HG03175 (cell line): Measurements from ENCODE around the gene KIT.

Experiments
- ATAC-seq: cut with Tn5 transposase; IDR thresholded peaks from one replicate; pipeline ENCODE4 v1.9.1; 2021; ENCODE audit warnings: mild to moderate bottlenecking, moderate library complexity; ENCODE audit not compliant: unreplicated experiment

The KIT gene

DNA sequence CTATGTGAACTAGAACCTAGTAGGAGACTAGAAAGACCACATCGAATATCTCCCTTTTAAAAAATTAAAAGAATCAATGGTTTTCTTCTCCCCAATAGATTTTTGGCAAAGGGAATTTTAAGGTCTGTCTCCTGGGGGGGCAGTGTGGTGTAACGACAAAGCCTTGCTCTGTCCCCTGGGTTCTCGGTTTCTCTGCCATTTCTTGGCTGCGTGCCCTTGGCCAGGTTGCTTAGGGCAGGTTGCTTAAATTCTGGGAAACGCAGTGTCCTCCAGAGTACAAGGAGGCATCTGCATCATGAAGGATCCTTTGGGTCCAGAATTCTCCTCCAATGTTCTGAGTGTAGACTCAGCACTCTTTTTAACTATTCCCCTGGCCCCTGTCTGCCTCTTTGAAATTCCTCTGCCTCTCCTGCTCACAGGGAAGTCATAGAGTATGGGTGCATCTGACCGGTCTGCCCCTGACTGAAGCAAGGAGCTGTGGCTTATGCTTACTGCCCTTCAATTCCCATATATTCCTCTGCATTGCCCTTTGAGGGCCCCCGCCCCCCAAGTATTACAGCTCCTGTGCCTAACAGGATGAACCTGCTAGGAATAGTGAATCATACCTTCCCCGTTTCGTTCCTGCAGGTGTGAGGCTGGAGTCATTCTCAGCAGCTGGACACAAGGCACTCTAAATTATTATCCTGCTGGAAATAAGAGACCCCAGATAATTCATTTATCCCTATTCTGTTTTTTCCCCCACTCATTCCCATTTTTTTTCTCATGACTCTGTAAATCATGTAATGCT, 2.2 kb downstream of the KIT start:
- no peak for ATAC-seq

DNA sequence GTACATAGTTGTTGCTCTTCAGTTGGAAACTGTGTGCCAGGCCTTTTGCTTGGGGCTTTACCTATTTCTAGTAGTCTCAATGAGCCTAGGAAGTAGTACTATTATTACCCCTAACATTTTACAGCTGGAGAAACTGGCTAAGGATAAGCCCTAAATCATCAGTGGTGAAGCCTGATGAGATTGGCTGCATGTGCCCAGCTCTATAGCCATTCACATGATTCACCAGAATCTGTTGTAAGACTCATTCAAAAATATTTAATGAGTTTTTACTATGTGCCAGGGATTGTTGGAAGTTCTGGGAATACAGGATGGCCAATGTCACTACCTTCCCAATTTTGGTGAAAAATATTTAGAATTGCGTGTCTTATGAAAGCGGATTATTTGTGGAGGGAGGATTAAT, 2.8 kb downstream of the KIT start:
- ATAC-seq = no peak

DNA sequence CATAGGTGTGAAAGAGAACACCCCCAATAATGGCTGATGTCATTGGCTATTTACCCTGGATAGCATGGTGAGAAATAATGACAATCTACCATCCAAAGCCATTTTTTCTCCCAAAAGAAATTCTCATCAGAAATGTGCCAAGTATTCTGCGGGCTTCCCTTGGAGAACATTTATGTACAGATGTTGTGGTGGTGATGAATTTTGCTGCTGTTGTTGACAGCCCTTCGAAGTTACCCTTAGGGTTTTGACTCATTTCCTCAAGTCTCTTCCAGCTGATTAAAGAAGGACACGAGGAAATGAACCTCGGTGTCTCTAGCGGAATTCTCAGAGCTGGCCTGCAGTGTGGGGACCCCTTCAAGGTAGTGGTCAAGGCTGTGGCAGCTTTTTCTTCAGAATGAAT, 3.4 kb downstream of the KIT start:
- no peak for ATAC-seq

DNA sequence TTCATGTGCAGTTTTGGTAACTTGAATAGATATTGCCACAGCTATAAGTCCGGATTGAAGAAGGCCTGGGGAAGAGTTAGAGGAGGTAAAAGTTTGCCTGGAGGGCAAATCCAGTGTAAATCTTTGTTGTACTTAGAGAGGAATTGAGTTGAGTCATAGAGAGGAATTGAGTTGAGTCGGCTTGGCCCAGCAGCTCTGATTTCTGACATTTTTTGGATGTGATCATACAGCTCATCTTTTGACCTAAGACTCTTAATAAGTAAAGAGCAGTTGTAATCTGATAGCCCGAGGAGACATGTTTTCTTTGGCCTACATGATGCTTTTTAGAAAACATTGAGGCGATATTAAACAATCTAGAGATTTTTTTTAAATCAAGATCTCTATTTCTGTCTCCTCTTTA, 3.9 kb downstream of the KIT start:
- no peak for ATAC-seq

DNA sequence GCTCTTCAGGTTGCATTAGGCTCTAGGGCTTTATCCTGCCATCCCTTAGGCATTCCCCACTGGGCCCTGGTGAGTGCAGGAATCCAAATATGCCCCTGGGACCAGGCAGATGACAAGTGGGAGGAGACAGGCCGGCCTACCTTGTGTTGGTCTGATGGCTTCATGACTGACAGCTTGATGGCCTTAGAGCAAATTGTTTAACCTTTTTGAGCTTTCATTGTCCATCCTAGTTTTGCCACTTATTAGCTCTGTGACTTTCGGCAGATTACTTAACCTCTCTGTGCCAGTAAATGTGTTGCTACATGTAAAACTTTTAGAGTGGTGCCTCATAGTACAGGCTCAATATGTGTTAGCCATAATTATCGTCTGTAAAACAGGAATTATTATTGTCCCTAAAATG, 4.4 kb downstream of the KIT start:
- no peak for ATAC-seq

DNA sequence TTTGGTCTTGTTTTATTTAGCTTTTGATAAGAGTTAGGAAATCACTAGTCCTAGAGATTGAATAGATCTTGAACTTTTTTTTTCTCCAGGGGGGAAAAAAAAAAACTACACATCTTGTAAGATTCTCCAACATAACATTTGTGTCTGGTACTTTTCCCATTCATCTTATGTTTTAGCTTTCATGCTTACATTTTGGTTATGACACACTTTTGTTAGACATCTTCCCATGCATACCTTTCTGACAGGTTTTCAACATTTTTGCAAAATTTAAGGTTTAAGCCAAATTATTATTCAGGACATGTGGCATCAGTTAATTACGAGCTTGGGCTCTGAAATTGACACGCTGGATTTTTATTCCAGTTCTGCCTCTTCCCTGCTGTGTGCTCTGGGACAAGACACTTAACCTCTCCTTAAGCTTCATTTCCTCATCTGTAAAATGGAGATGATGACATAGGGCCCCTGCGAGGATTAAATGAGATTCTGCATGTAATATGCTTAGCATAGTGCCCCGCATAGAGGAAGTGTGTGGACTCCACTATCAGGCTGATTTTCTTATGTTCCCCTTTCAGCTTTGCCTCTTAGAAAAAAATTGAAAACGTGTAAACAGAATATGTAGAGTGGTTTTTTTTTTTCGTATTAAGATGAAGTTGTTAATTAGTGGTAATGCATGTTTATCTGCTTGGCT, 5.3 kb downstream of the KIT start:
- ATAC-seq = no peak

DNA sequence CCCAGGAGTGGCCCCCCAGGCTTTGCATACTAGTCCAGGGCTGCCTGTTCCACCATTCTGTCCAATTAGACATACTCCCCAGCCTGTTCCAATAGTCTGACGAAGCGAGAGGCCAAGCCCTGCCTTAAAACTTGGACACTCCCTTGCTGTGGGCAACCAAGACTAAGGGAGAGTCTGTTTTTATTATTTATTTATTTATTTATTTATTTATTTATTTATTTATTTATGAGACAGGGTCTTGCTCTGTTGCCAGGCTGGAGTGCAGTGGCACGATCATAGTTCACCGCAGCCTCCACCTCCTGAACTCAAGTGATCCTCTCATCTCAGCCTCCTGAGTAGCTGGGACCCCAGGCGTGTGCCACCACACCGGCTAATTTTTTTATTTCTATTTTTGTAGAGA, 6.6 kb downstream of the KIT start:
- no peak for ATAC-seq

- no peak for ATAC-seq
Observed at GRCh38 chr4:54668014-54668611, 10.4 kb downstream of the KIT start.

DNA sequence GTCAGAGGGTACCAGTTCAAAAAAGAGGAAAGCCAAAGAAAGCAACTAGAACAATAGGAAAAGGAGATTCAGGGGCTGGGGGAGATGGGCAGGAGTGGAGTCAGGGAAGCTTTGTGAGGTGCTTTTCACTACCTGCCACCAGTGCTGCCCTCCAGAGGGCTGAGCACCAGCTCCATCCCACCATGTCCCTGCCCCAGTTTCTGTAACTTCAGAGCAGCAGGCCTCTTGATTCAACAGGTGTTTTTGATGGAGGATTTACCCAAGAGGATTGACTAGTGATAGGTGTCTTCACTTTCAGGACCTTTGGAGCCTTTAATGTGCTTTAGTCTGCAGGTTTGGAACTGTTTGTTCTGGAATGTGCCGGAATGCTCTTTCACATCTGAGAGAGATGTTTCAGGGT, 12.1 kb downstream of the KIT start:
- ATAC-seq = no peak

GRCh38 chr4:54675721-54676461, 18.1 kb downstream of the KIT start:
- ATAC-seq = no peak

DNA sequence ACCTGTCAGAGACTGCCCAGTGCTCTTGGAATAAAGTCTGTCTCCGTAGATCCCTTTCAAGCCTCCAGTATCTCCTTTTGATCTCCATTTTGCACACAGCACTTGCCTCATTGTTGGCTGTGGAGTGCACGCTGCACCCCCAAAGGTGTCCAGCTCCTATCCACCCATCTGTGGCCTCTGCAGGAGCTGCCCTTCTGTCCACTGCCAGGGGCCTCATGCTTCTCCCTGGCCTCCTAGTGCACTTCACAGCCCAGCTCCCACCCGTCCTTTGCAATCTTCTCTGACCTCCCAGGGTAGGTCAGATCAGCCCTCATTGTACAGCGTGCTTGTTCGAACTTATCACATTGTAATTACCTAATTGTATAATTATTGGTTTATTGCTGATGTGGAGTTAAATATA, 18.9 kb downstream of the KIT start:
- ATAC-seq = no peak

DNA sequence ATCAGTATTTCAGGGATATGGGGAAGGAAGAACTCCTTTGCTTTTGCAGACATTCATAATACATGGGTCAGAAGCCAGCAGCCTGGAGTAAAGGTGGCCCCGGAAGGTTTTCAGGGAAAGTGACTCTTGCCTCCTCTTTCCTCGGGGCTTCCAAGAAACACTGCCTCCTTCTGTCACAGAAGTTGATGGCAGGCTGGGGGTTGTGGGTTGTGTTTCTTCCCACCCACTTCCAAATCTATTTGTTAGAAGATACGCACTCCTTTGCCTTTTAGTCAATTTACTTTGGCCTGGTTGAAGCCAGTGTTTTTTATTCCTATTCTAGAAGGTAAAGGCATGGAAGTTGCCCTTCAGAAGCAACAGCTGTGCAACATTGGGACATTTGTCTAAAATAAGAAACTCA, 19.7 kb downstream of the KIT start:
- ATAC-seq = no peak

GRCh38 chr4:54677853-54678650, 20.3 kb downstream of the KIT start:
- no peak for ATAC-seq

DNA sequence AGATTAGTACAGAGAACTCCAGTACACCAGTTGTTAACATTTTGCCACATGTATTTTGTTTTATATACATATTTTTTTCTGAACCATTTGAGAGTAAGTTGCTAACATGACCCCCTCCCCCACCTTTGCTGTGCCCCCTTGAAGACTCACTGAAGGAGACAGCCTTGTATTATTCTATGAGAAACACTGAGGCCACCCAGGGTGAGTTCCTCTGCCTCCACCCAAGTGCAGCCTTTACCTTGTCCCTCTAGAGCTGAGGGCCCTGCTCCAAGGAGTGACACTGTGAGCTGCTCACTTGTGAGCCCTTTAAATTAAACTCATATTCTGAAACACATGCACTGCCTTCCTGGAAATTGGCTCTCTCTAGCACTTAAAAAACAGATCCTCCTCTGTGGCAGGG, 21.1 kb downstream of the KIT start:
- no peak for ATAC-seq

GRCh38 chr4:54679813-54680212, 22.1 kb downstream of the KIT start:
- no peak for ATAC-seq

- ATAC-seq = peak; percentile 50
Observed at GRCh38 chr4:54683616-54684346, 26.0 kb downstream of the KIT start.

DNA sequence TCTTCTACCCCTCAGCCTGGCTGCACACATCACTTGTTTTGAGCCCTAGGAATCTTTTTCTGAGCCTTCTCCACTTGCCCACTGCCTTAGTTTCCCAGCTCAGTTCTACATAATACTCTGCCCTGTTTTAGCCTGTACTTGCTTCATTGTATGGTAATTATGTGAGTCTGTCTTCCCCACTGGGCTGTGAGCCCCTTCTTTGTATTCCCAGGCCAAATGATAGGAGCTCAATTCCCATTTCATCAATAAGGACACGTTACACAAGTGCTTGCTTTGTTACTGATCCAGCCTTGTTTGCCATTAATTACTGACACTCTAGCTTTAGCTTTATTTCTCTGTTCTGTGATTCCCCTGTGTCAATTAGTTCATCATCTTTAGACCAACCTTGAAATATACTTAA, 28.1 kb downstream of the KIT start:
- no peak for ATAC-seq

- peak; percentile 41 for ATAC-seq
Observed at GRCh38 chr4:54687887-54688841, 30.4 kb downstream of the KIT start.

- no peak for ATAC-seq
Observed at GRCh38 chr4:54695337-54695736, 37.6 kb downstream of the KIT start.
